ENCODE results near the gene TAB2.

TAB2 gene

DNA sequence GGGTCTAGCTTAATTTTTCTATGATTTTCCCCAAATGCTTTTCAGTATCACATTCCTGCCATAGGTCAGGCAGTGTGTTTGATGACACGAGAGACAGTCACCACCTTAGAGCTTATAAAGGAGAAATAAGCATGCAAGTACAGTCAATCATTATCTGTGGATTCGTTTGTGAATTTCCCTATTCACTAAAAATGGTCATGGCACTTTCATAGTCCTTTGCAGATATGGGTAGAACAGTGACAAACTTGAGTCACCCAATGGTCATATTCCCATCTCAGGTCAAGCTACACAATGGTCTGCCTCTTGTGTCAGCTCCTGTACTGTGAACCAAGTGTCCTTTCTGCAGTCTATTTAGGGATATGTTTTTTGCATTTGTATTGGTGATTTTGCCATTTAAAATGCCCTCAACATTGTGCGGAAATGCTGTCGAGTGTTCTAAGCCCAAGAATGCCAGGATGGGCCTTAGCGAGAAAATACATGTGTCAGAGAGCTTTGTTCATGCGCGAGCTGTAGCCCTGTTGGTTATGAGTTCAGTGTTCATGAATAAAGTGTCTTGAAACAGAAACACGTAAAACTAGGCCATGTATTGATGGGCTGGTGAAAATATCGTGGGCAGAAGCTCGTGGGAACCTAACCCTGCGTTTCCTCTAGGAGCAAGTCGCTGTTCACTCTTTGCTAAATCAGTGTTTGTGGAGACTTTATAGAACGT is 102.3 kb downstream of the TAB2 start:
- no peak for DNase-seq (ENCODE audit: low read depth)

DNA sequence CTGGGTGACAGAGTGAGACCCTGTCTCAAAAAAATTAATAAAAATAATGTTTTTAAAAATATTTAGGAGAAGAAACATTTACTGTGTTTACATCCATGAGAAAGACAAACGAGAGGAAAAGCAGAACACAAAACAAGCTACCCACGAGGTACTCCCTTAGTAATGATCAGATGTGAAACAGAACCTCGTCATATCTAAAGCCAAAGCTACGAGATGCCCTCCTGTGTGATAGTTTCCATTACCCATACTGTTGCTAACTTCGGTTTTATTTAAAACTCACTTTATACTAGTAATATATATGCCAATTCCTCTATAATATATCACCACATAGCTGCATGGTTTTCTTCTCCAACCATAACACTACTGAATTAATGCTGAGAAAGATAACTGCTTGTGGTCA is 103.6 kb downstream of the TAB2 start:
- no peak for DNase-seq (ENCODE audit: low read depth)

GRCh38 chr6:149422581-149422980 is 105.1 kb downstream of the TAB2 start:
- DNase-seq (ENCODE audit: low read depth) = no peak

DNA sequence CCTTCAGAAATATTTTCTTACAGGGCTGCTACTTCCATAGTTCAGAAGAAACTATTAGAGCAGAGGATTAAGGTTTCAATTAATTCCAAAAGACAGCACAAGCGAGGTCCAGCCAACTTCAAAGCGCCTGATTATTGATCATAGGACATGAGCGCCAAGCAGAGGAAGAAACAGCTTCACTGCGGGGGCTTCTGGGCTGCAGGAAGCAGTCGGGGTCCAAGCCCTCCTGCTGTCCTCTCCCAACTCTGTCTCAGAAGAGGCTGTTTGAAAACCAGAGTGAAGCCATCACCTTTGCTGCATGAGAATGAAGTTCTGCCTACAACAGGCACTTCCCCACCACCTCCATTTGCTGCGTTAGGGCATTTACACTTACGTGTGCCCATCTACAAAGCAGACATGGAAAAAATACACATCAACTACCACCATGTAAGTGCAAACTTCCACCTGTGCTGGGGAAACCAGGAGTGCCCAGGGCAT is 106.5 kb downstream of the TAB2 start:
- no peak for DNase-seq (ENCODE audit: low read depth)

DNA sequence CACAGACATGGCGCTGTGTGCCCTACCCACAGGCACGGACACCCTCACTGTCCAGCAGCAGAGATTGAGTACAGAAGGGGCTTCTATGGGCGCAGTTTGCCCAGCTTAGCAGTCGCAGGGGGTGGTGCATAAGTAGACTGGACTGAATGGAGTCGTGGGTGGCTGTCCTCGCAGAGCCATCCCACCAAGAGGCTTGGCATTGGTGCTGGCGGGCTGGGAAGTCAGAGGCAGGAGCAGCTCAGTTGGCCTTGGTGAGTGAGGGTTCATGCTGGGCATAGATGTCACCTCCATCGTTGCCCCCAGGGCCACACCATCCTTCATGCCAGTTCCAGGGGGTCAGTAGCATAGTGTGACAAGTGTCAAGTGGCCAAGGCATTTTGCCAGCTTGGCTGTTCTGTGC is 107.7 kb downstream of the TAB2 start:
- DNase-seq (ENCODE audit: low read depth) = no peak

DNA sequence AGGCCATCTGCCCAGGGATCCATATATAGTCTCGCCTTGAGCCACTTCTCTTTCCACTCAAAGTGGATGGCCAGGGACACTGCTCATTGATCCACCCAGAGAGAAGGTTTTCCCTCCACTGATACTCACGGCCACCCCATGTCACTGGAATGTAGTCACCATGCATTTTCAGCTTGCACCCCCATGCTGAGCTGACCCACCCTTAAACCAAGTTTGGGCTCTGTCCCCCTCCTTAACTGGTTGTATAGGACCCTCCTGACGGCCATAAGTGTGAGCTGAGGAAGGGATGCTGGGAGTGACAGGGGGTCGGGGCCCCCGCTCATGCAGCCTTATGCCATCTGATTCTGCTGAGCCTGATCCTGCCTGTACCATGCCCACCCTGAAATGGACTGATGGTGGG is 108.2 kb downstream of the TAB2 start:
- no peak for DNase-seq (ENCODE audit: low read depth)

DNA sequence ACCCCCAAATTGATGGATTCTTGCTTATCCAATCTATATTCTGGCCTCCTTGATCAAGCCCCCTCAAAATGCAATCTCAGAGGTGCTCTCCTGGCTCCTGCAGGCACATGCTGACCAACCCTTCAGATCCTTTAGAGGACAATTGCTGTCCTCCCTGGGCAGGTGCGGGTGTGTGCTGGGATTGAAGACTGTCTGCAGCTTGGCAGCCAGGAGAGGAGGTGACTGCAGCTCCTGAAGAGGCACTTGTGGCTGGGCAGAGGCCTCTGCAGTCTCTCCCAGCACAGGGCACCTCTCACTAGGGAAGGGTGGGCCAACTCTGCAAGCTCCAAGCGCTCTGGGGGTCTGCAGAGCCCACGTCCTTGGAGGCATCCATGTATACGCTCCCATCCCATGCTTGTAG is 111.1 kb downstream of the TAB2 start:
- no peak for DNase-seq (ENCODE audit: low read depth)

DNA sequence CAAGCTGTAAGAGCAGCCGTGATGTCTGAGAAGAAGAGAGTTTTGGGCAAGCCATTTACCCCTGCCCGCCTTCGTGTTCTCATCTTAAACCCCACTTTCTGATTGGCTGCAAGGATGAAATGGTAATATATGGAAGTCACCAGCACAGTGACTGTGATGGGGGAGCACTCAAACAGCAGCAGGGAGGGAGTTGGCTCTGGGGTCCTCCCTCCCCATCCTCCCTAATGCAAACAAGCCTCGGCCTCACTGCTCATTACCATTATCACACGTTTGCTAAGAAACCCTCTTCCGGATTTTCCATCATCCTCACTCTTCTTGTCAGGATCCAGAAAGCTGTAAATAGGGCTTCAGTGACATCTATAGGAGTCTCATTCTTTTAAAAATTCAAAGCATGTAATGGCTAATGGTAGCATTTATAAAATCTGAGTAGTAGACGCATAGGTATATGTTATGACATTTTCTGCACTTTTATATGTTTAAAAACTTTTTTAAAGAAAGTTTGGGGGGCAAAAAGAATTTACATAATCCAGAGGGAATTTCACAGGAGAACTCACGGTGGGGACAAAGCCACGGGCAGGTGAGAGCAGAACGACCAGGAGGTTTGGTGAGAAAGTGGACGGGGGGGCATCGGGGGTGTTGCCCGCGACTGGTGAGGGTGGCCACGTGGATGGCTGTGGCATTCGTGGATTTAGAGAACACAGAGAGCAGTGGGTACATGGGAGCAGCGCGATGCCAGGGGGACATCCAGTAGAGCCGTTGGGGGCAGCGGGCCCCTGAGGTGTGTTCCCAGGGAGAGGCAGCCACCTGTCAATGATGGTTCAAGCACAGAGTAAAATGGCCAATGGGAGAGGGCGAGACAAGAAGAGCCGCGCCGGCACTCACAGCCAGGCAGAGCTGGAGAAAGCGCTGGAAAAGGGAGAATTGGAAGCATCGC is 112.2 kb downstream of the TAB2 start:
- DNase-seq (ENCODE audit: low read depth) = no peak

- DNase-seq (ENCODE audit: low read depth) = peak; percentile 72
Measured at GRCh38 chr6:149431905-149432775, 114.6 kb downstream of the TAB2 start.

DNA sequence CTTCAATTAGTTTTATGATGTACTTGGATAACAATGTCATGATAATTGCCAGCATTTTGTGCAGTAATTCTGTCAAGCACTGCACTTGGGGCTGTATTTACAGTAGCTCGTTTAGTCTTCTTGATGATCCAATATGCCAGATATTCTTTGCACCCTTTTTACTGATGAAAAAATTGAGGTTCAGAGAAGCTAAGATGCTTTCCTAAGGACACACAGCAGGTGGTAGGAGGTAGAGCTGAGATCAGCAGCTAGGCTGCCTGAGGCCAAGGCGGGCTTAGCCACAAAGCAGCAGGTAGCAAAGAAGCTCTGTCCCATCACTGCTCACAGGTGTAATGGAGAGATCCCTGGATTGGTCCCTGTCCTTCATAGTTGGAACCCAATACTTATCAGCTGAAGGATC is 115.9 kb downstream of the TAB2 start:
- no peak for DNase-seq (ENCODE audit: low read depth)

DNA sequence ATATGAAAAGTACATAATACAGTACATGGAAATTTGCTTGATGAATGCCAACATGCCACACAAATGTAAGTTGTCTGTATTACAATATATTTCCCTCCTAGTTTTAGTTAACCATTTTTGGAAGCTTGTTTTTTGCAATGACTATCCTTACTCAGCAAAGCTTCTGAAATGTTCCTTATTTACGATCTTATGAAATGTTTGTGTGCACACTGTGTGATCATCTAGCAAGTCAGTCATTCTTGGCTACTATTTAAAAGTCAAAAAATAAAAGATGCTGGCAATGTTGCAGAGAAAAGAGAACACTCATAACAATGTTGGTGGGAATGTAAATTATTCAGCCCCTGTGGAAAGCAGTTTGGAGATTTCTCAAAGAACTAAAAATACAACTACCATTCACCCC is 116.4 kb downstream of the TAB2 start:
- DNase-seq (ENCODE audit: low read depth) = no peak

DNA sequence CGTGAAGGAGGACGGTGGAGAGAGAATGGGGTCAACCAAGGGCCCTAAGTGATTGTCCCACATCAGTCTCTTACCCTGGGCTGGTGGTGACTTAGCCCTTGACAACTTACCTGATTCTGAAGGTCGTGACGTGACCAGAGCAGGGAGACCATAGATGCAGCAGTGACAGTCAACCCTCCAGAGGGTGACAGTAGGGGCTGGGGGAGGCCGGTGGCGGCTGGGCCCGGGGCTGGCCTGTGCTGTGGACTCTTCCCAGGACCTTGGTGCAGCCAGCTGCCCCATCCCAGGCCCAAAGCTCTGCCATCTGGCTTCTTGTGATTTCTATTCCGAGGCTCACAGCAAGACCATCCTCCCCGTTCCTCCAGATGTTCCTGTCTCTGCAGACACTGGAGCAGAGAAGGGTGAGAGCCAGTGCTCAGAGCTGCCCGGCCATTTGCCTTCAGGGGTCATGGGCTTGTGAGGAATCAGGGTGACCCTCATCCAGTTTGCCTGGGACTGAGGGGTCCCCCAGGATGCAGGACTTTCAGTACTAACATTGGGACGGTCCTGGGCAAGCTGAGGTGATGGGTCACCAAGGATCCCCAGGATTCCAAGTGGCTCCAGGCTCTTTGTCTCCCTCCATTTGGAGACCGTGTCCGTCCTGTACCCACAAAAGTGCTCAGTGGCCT is 118.5 kb downstream of the TAB2 start:
- DNase-seq (ENCODE audit: low read depth) = no peak

DNA sequence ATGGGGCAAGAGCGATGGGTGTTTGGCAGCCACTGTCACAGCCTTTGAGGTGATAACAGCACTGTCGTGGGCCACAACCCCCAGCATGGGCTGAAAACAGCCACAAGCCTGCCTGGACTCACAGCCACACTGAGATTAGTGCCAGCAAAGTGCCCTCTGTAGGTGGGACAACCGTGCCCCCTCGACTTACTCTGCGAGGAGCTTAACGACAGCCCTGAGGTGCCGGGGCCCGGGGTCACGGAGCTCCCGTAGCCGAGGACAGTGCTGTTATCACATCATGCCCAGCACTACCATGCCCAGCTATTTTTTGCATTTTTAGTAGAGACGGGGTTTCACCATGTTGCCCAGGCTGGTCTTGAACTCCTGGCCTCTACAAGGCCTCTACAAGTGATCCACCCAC is 119.1 kb downstream of the TAB2 start:
- no peak for DNase-seq (ENCODE audit: low read depth)

DNA sequence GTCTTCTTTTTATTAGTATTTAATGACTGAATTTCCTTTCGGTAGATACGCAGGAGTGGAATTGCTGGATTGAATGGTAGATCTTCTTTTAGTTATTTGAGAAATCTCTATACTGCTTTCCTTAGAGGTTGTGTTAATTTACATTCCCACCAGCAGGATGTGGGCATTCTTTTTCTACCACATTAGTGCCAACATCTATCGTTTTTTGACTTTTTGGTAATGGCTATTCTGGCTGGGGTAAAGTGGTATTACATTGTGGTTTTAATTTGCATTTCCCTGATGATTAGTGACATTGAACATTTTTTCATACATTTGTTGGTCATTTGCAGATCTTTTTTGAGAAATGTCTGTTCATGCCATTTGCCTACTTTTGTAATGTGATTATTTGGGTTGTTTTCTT is 119.7 kb downstream of the TAB2 start:
- no peak for DNase-seq (ENCODE audit: low read depth)

DNA sequence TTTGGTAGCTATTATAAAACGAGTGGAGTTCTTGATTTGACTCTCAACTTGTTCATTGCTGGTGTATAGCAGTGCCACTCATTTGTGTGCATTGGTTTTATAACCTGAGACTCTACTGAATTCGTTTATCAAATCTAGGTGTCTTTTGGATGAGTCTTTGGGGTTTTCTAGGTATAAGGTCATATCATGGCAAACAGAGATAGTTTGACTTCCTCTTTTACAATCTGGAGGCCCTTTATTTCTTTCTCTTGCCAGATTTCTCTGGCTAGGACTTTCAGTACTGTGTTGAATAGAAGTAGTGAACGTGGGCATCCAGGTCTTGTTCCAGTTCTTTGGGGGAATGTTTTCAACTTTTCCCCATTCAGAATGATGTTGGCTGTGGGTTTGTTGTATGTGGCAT is 121.3 kb downstream of the TAB2 start:
- no peak for DNase-seq (ENCODE audit: low read depth)

DNA sequence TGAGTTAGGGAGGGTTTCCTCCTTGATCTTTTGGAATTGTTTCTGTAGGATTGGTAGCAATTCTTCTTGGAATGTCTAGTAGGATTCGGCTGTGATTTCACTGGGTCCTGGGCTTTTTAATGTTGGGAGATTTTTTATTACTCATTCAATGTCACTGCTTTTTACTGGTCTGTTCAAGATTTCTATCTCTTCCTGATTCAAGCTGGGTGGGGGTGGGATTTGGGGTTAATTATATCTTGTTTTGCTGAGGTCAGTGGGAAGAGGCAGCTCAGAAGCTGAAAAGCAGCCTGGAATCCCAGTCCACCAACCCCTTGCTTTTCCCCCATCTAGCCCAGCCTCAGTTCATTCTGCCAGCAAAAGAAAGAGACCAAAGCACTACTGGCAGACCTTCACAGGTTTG is 122.1 kb downstream of the TAB2 start:
- DNase-seq (ENCODE audit: low read depth) = no peak

DNA sequence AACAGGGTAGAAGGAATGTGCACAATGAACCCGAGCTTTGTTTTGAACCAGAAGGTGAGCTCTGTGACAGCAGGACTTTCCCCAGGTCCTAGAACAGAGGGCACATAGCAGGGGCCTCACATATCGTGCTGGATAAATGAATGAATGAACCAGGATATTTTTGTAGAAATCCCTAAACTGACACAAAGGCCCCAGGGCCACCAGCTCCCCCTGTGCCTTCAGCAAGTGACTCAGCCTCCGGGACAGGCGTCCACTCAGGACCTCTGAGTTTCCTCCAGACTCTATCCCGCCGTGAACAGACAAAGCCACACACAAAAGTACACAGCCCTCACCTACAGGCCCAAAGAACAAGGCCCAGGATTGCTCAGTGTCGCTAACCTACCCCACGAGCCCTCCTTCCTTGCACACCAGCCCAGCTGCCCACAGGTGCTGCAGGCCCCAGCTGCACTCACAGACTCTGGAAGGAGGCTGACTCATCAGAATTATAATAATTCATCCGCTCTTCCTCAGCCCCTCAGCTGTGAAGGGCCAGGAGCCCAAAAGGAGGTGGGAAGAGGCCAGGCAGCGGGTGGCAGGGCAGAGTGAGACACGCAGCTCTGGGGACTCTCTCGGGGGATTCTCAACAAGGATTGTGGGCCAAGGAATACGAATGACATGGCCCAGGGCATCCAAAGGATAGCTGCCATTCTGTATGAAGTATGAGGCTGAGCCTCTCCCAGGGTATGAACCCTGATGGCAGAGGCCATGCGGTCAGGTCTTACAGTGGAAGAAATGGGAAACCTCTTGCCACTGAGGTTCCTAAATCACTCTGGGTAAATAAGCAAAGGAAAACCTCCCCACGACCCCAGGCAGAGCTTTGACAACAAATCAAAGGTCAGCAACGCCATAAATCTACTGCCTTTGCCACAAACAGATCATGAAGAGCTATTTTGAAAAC is 123.5 kb downstream of the TAB2 start:
- DNase-seq (ENCODE audit: low read depth) = no peak

- DNase-seq (ENCODE audit: low read depth) = no peak
Measured at GRCh38 chr6:149441740-149442139, 124.2 kb downstream of the TAB2 start.

DNA sequence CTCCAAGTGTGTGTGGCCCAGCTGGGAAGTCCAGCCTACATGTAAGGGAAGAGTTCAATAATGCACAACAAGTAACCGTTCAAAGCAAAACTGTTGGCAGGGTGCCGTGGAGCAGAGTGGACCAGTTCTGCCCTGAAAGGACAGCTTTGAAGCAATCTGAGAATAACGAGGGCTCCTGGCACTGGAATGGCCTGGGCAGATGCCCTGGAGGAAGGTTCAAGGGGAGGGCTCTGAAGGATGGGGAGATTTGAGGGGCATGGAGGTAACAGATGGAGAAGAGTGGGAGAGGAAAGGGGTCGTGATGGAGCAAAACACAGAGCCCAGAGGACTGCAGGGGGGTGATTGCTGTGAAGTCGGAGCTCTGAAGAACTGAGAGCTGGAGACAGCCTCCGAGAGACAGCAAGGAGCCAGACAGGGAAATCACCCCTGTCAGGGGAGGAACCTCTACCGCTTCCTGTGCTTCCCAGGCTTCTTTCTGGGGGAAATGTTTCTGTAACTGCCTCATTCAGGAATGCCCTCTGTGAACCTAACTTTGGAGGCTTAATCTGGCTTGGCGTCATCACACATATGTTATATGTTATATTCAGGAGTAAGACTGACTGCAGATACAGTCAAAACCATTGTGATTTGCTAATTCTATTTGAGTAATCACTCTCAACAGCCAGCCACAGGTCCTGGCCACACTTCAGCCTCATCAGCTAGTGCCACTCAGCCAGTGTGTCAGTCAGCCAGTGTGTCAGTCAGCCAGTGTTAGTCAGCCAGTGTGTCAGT is 126.1 kb downstream of the TAB2 start:
- no peak for DNase-seq (ENCODE audit: low read depth)

All from stromal cell of bone marrow (primary cell).